Measurements from ENCODE around the gene BAMBI.
A peak's percentile ranks its signal among the peaks of the same experiment; 100 is the strongest.

Gene BAMBI

DNA sequence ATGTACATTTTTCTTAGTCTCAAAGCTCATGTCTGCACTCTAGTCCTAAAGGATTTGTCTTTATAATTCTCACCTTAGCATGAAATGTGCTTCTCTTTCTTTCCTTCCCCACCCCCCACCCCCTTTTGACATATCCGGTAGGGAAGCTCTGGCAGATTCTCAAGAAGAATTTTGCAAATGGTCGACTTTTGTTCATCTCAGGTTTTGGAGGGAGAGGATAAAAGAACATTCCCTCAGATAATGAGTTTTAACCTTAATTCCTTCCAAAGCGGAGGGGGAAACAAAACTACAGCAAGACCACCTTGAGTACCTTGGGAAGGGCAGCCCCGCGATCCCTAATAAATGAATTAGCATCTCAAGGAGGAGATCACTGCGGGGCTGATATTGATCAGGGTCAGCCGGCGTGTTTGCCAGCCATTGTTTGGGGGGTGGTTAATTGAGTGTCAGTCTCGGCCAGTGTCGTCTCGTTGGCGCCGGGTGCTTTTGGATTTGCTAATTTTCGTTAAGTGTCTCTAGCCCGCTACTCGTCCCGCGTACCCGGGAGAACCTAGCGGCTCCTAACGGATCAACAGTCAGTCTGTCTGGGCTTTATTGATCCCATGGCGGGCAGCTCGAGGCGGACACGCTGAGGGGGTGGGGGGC lies 874 bp upstream of the BAMBI start:
- TF ChIP-seq ZFP30 (CRISPR knock-in tag; IDR thresholded peaks at IDR 0.05) (no peak), GLIS3 (CRISPR knock-in tag; IDR thresholded peaks at IDR 0.05) (no peak), ISL1 (CRISPR knock-in tag; IDR thresholded peaks at IDR 0.05) (no peak), OSR1 (CRISPR knock-in tag; IDR thresholded peaks at IDR 0.05) (no peak), SNAI2 (CRISPR knock-in tag; IDR thresholded peaks at IDR 0.05) (no peak), RARB (CRISPR knock-in tag; IDR thresholded peaks at IDR 0.05) (no peak), TCF4 (CRISPR knock-in tag; IDR thresholded peaks at IDR 0.05; ENCODE audit: borderline replicate concordance) (no peak), TOX (CRISPR knock-in tag; IDR thresholded peaks at IDR 0.05; ENCODE audit: borderline replicate concordance) (no peak), ZFP3 (CRISPR knock-in tag; IDR thresholded peaks at IDR 0.05) (no peak), CSDC2 (CRISPR knock-in tag; IDR thresholded peaks at IDR 0.05) (no peak), ZNF70 (CRISPR knock-in tag; IDR thresholded peaks at IDR 0.05) (no peak), ZNF8 (CRISPR knock-in tag; IDR thresholded peaks at IDR 0.05) (no peak), PPARA (CRISPR knock-in tag; IDR thresholded peaks at IDR 0.05; ENCODE audit: borderline replicate concordance) (no peak), ZC3H10 (CRISPR knock-in tag; IDR thresholded peaks at IDR 0.05) (no peak)
- TF ChIP-seq, protein P1, sequence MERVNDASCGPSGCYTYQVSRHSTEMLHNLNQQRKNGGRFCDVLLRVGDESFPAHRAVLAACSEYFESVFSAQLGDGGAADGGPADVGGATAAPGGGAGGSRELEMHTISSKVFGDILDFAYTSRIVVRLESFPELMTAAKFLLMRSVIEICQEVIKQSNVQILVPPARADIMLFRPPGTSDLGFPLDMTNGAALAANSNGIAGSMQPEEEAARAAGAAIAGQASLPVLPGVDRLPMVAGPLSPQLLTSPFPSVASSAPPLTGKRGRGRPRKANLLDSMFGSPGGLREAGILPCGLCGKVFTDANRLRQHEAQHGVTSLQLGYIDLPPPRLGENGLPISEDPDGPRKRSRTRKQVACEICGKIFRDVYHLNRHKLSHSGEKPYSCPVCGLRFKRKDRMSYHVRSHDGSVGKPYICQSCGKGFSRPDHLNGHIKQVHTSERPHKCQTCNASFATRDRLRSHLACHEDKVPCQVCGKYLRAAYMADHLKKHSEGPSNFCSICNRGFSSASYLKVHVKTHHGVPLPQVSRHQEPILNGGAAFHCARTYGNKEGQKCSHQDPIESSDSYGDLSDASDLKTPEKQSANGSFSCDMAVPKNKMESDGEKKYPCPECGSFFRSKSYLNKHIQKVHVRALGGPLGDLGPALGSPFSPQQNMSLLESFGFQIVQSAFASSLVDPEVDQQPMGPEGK (CRISPR knock-in tag; IDR thresholded peaks at IDR 0.05; ENCODE audit: borderline replicate concordance) = no peak
- TF ChIP-seq, protein P2, sequence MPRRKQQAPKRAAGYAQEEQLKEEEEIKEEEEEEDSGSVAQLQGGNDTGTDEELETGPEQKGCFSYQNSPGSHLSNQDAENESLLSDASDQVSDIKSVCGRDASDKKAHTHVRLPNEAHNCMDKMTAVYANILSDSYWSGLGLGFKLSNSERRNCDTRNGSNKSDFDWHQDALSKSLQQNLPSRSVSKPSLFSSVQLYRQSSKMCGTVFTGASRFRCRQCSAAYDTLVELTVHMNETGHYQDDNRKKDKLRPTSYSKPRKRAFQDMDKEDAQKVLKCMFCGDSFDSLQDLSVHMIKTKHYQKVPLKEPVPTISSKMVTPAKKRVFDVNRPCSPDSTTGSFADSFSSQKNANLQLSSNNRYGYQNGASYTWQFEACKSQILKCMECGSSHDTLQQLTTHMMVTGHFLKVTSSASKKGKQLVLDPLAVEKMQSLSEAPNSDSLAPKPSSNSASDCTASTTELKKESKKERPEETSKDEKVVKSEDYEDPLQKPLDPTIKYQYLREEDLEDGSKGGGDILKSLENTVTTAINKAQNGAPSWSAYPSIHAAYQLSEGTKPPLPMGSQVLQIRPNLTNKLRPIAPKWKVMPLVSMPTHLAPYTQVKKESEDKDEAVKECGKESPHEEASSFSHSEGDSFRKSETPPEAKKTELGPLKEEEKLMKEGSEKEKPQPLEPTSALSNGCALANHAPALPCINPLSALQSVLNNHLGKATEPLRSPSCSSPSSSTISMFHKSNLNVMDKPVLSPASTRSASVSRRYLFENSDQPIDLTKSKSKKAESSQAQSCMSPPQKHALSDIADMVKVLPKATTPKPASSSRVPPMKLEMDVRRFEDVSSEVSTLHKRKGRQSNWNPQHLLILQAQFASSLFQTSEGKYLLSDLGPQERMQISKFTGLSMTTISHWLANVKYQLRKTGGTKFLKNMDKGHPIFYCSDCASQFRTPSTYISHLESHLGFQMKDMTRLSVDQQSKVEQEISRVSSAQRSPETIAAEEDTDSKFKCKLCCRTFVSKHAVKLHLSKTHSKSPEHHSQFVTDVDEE (CRISPR knock-in tag; IDR thresholded peaks at IDR 0.05) = no peak
- TF ChIP-seq, protein P3, sequence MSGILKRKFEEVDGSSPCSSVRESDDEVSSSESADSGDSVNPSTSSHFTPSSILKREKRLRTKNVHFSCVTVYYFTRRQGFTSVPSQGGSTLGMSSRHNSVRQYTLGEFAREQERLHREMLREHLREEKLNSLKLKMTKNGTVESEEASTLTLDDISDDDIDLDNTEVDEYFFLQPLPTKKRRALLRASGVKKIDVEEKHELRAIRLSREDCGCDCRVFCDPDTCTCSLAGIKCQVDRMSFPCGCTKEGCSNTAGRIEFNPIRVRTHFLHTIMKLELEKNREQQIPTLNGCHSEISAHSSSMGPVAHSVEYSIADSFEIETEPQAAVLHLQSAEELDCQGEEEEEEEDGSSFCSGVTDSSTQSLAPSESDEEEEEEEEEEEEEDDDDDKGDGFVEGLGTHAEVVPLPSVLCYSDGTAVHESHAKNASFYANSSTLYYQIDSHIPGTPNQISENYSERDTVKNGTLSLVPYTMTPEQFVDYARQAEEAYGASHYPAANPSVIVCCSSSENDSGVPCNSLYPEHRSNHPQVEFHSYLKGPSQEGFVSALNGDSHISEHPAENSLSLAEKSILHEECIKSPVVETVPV (CRISPR knock-in tag; IDR thresholded peaks at IDR 0.05) = no peak
- TF ChIP-seq, protein P4, sequence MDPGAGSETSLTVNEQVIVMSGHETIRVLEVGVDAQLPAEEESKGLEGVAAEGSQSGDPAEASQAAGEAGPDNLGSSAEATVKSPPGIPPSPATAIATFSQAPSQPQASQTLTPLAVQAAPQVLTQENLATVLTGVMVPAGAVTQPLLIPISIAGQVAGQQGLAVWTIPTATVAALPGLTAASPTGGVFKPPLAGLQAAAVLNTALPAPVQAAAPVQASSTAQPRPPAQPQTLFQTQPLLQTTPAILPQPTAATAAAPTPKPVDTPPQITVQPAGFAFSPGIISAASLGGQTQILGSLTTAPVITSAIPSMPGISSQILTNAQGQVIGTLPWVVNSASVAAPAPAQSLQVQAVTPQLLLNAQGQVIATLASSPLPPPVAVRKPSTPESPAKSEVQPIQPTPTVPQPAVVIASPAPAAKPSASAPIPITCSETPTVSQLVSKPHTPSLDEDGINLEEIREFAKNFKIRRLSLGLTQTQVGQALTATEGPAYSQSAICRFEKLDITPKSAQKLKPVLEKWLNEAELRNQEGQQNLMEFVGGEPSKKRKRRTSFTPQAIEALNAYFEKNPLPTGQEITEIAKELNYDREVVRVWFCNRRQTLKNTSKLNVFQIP (CRISPR knock-in tag; IDR thresholded peaks at IDR 0.05; ENCODE audit: borderline replicate concordance, low read depth) = no peak
- peak; percentile 7 for ATAC-seq

DNA sequence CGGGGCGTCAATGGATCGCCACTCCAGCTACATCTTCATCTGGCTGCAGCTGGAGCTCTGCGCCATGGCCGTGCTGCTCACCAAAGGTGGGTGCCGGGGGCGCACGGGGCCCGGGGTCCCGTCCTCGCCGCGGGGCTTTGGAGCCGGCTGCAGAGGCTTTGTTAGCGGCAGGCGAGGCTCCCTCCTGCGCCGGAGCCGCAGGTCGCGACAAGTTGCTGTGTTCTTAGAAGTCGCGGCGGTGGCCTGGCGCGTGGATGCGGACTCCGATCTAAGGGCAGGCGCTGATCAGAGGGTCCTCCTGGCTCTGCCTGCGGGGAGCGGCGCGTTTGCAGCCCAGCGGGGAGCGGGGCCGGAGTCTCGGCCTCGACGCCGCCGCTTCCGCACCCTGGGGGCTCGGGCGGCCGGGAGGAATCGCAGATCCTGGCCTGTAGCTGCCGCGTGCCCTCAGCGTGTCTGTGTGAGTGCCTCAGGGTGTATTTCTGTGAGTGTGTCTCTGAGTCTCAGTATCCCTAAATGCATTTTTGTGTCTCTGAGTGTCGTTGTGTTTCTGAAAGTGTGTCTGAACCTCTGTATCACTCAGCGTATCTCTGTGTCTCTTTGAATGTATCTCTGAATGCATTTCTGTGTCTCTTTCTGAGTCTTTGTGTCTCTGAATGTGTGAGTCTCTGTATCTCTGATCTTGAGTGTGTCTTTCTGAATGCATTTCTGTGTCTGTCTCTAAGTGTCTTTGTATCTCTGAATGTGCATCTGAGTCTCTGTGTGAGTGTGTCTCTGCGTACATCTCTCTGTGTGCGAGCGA lies 766 bp downstream of the BAMBI start:
- ATAC-seq = peak; percentile 6; the same call in 2 of the 3 replicates
- TF ChIP-seq, protein P4 (CRISPR knock-in tag; IDR thresholded peaks at IDR 0.05; ENCODE audit: borderline replicate concordance, low read depth) = no peak
- TF ChIP-seq ARNTL (CRISPR knock-in tag; IDR thresholded peaks at IDR 0.05; ENCODE audit: borderline replicate concordance, low read depth) (no peak), TCF4 (CRISPR knock-in tag; IDR thresholded peaks at IDR 0.05; ENCODE audit: borderline replicate concordance) (no peak), ESRRG (CRISPR knock-in tag; IDR thresholded peaks at IDR 0.05) (no peak), PPARA (CRISPR knock-in tag; IDR thresholded peaks at IDR 0.05; ENCODE audit: borderline replicate concordance) (no peak), ZNF70 (CRISPR knock-in tag; IDR thresholded peaks at IDR 0.05) (no peak), ZFP3 (CRISPR knock-in tag; IDR thresholded peaks at IDR 0.05) (no peak), GLIS3 (CRISPR knock-in tag; IDR thresholded peaks at IDR 0.05) (no peak), OSR1 (CRISPR knock-in tag; IDR thresholded peaks at IDR 0.05) (no peak)
- TF ChIP-seq, protein P3 (CRISPR knock-in tag; IDR thresholded peaks at IDR 0.05) = no peak
